Lower leg skin (tissue), 3 donors: ENCODE results near the gene ZFP42.

Source experiments
- CTCF ChIP-seq, 3 donors: fragments of 450-650 bp; IDR thresholded peaks; one replicate each; pipeline ENCODE4 v1.5.1; 2016; ENCODE audit warnings: antibody characterized with exemption in 3 of 3, mild to moderate bottlenecking in 3 of 3, moderate library complexity in 2 of 3
- POLR2A ChIP-seq, 2 donors: fragments of 450-650 bp; IDR thresholded peaks; one replicate each; pipeline ENCODE4 v1.6.1; 2016 to 2017; ENCODE audit warnings: antibody characterized with exemption in 2 of 2, mild to moderate bottlenecking in 1 of 2, moderate library complexity in 1 of 2

- TF ChIP-seq CTCF (IDR thresholded peaks at IDR 0.05) (no peak), POLR2A (IDR thresholded peaks at IDR 0.05) (no peak)
Observed at GRCh38 chr4:187983746-187984145, 11.8 kb upstream of the ZFP42 start.
